ENCODE data around the gene MFN2. TPM values are rescaled to one million over a fixed set of nuclear protein-coding genes. Genes with fewer than 3 reads are reported as not detected.
A peak's percentile ranks its signal among the peaks of the same experiment; 100 is the strongest.

MFN2 gene
- total and polyA plus RNA-seq, 9 of the 15 experiments (the other 6 are each of a cell fraction or from before 2014, with no cell fraction given) = 10.5 to 158 (median 87.1) TPM

- TF ChIP-seq ZZZ3 (IDR thresholded peaks at IDR 0.05) = no peak
- TF ChIP-seq ZNF75A (CRISPR knock-in tag; IDR thresholded peaks at IDR 0.05) = no peak
- TF ChIP-seq NFIC (IDR thresholded peaks at IDR 0.05) = peak; percentile 47; the same call in 1 of the 2 replicates
- no peak for TF ChIP-seq EWSR1 (IDR thresholded peaks at IDR 0.05; ENCODE audit: borderline replicate concordance, low read depth, partially characterized antibody)
- peak in 1 of 2 experiments; percentile 88; a peak in 2 of 4 replicates for TF ChIP-seq TBL1XR1 (IDR thresholded peaks at IDR 0.05; ENCODE audit: low read length in 2 of 2)
- TF ChIP-seq MYC (IDR thresholded peaks at IDR 0.05; ENCODE audit: low read depth, low read length) = peak; percentile 68
- TF ChIP-seq MYC (CRISPR knock-in tag; IDR thresholded peaks at IDR 0.05; ENCODE audit: borderline replicate concordance, low read depth) = peak; percentile 57; the same call in 1 of the 2 replicates
- no peak for TF ChIP-seq CCAR2 (IDR thresholded peaks at IDR 0.05; ENCODE audit: low read depth, low read length)
- no peak for TF ChIP-seq XRCC5 (IDR thresholded peaks at IDR 0.05; ENCODE audit: low read depth, low read length)
- no peak for TF ChIP-seq ZNF280A (IDR thresholded peaks at IDR 0.05; ENCODE audit: low read depth, partially characterized antibody)
- no peak for TF ChIP-seq ZBTB43 (CRISPR knock-in tag; IDR thresholded peaks at IDR 0.05)
- TF ChIP-seq NEUROD1 (IDR thresholded peaks at IDR 0.05; ENCODE audit: borderline replicate concordance, low read depth, low read length, partially characterized antibody) = peak; percentile 43
- no peak for TF ChIP-seq MCM3 (IDR thresholded peaks at IDR 0.05)
- no peak; a peak in 1 of 4 replicates for TF ChIP-seq ETV6 (IDR thresholded peaks at IDR 0.05; ENCODE audit: borderline replicate concordance in 1 of 2, low read depth in 2 of 2, low read length in 1 of 2)
- TF ChIP-seq ETV6 (CRISPR knock-in tag; IDR thresholded peaks at IDR 0.05; ENCODE audit: borderline replicate concordance) = no peak
- TF ChIP-seq RBBP5 (IDR thresholded peaks at IDR 0.05; ENCODE audit: borderline replicate concordance, insufficient read depth, low read length, poor library complexity, severe bottlenecking) = peak; percentile 98
- peak; percentile 95 for TF ChIP-seq ATF1 (CRISPR knock-in tag; IDR thresholded peaks at IDR 0.05)
- peak; percentile 100 for TF ChIP-seq ATF1 (tag; IDR thresholded peaks at IDR 0.05)
Observed at GRCh38 chr1:11979851-11980675, at the start of gene MFN2 (continued).
